Amygdala (tissue), 56 donors: ENCODE results near the gene CCDC102A.

Experiments used
- DNase-seq, 56 donors: peaks; one replicate each; lab custom pipeline; 2025; lab: John Stamatoyannopoulos, UW

CCDC102A gene

DNA sequence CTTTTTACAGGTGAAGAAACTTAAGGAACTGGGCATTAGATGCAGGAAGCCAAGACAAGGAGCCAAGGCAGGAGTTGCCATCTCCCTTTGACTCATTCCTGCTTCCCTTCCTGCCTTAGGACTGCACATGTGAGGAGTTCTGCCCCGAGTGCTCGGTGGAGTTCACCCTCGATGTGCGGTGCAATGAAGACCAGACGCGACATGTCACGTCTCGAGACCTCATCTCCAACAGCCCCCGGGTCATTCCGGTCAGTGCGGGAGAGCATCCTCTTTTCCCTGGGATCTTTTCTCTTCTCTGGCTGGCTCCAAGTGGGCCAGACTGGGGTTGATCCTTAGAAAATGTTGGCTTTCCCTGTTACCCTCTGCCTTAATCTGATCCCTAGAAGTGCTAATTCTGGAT lies 67.3 kb downstream of the CCDC102A start:
- DNase-seq: no peak

DNA sequence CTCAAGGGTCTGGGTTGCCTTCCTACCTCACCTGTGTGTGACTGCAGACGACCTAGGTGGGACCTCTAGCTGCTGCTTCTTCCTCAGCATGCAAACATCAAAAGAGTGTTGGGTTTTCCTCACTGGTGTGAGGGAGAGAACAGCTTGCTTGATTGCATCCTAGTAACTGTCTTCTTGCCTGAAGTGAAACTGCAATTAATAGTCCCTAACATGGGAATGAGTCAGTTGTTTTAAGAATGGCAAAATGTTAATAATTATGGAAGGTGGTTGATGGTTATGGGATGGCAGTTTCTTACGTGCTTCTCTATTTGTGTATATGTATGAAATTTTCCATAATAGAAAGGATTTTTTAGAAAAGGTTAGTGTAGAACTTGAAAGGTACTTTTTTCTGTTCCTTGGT lies 68.0 kb downstream of the CCDC102A start:
- no peak for DNase-seq

DNA sequence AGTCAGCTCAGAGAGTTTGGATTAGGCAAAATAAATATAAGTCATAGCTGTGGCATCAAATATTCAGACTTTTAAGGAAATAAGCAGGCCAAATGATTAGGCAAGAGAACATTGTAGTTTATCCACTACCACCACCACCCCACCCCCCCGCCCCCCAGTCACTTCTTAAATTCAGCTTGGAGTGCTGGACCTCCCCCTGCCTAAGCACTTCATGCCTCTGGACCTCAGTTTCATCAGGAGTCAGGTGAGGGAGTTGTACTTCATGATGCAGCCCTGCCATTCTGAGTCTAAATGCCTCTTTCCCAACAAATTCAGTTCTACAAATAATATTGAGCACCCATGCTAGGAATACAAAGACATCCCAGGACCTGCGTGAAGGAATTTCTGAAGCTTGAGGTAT lies 71.8 kb downstream of the CCDC102A start:
- no peak for DNase-seq

GRCh38 chr16:57462978-57463362 lies 73.4 kb downstream of the CCDC102A start:
- DNase-seq: no peak

GRCh38 chr16:57462209-57462977 lies 74.0 kb downstream of the CCDC102A start, which contains the start of gene POLR2C:
TSS of gene POLR2C (plus strand) at chr16:57462679. CDS start at chr16:57462725, 46 bp downstream.
- peak in 54 of 56 donors; percentile 22 to 89 (median 69) for DNase-seq
